ENCODE results near the gene TUBA1C.

Gene TUBA1C

DNA sequence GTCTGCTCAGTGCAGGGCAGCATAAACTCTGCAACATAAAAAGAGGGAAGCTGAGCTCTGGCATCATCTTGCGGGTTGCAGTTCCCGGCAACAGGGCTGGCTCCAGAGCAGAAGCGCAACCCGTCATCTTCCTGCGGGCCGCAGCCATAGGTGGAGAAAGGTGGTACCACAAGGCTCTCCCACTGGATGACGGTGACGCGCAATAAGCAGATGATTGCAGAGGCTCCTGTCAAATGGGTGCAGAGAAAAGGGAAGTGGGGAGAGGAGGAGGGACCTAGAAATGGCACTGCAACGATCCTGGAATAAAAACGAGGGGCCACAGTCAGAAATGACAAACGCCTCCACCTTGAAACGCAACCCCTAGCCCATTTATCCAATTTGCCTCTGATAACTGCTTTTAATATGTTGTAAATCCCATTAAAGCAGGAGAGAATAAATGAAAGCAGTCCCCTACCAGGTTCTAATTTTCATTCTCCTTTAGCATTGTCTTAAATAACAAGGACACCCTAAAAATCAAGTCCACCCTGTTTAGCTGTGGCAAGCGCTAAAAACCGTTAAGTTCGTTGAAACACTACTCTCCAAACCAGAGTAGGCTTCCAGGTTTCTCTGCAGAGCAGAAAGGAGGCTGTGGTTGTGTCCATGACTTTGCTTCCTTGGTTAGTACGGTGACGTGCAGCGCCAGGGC lies 30.9 kb upstream of the TUBA1C start:
- Histone ChIP-seq H3K36me3 (ENCODE audit: control insufficient read depth, low read length) (no peaks in the 10 kb centered on the region), H3K27ac (ENCODE audit: low read depth, low read length) (no peak overlapping the region), H3F3A (ENCODE audit: control insufficient read depth, insufficient read depth) (no peaks in the 10 kb centered on the region), H3K79me2 (ENCODE audit: control insufficient read depth, low read length) (no peaks in the 10 kb centered on the region), H3K4me2 (ENCODE audit: low read length) (peak overlapping the region; percentile 68), H3K9me2 (replicated peaks; ENCODE audit: control insufficient read depth, low read length) (no peaks in the 10 kb centered on the region), H3K27me3 (ENCODE audit: control insufficient read depth, low read length) (peaks cover 4% of the 10 kb centered on the region; the same call in 1 of the 2 replicates), H3K9me3 (ENCODE audit: control insufficient read depth, insufficient read depth, low read length) (no peaks in the 10 kb centered on the region), H3K4me3 (ENCODE audit: low read length) (peak overlapping the region; percentile 72), H3K4me1 (ENCODE audit: control insufficient read depth, low read length) (peaks cover 11% of the 10 kb centered on the region), H4K20me1 (ENCODE audit: control insufficient read depth, insufficient read depth, low read depth, low read length) (no peaks in the 10 kb centered on the region)
- TF ChIP-seq CTCF (IDR thresholded peaks at IDR 0.05; ENCODE audit: low read depth, low read length, poor library complexity, severe bottlenecking) (no peak), EZH2phosphoT487 (IDR thresholded peaks at IDR 0.05; ENCODE audit: borderline replicate concordance, low read length) (no peak)

DNA sequence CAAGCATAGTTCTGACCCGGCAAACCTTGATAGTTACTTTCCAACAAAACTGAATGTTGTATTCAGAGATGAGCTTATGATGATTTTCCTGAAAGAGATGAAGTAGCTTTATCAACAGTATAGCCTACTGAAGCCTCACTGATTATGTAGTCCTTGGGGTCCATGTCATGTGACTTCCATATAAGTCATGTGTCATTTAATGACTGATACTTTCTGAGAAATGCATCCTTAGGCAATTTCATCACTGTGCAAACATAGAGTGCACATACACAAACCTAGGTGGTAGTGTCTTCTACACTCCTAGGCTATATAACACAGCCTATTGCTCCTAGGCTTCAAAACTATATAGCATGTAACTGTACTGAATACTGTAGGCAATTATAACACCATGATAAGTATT lies 28.5 kb upstream of the TUBA1C start:
- H3K27me3 ChIP-seq (ENCODE audit: control insufficient read depth, low read length): peaks cover 4% of the 10 kb centered on the region; the same call in 1 of the 2 replicates
- H3K9me2 ChIP-seq (replicated peaks; ENCODE audit: control insufficient read depth, low read length): no peaks in the 10 kb centered on the region
- no peak overlapping the region for H3K27ac ChIP-seq (ENCODE audit: low read depth, low read length)
- H3K9me3 ChIP-seq (ENCODE audit: control insufficient read depth, insufficient read depth, low read length): no peaks in the 10 kb centered on the region
- no peak overlapping the region for H3K4me2 ChIP-seq (ENCODE audit: low read length)
- no peaks in the 10 kb centered on the region for H3F3A ChIP-seq (ENCODE audit: control insufficient read depth, insufficient read depth)
- peaks cover 11% of the 10 kb centered on the region for H3K4me1 ChIP-seq (ENCODE audit: control insufficient read depth, low read length)
- H3K4me3 ChIP-seq (ENCODE audit: low read length): no peak overlapping the region
- H3K79me2 ChIP-seq (ENCODE audit: control insufficient read depth, low read length): no peaks in the 10 kb centered on the region
- TF ChIP-seq CTCF (IDR thresholded peaks at IDR 0.05; ENCODE audit: low read depth, low read length, poor library complexity, severe bottlenecking): no peak
- TF ChIP-seq EZH2phosphoT487 (IDR thresholded peaks at IDR 0.05; ENCODE audit: borderline replicate concordance, low read length): no peak
- H4K20me1 ChIP-seq (ENCODE audit: control insufficient read depth, insufficient read depth, low read depth, low read length): no peaks in the 10 kb centered on the region
- H3K36me3 ChIP-seq (ENCODE audit: control insufficient read depth, low read length): no peaks in the 10 kb centered on the region

DNA sequence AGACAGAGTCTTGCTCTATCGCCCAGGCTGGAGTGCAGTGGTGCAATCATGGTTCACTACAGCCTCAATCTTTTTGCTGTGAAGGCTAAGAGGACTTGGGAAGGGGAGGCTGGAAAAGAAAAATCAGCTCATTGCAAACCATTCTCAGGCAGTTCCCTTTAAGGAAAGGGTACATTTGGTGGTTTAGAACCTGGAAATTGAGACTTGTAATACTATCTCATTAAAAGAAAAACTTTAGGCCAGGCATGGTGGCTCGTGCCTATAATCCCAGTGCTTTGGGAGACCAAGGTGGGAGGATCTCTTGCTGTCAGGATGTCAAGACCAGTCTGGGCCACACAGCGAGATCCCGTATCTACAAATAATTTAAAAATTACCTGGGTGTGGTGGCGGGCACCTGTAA lies 21.3 kb upstream of the TUBA1C start:
- H3K4me2 ChIP-seq (ENCODE audit: low read length): no peak overlapping the region
- no peak overlapping the region for H3K27ac ChIP-seq (ENCODE audit: low read depth, low read length)

More for the DNA sequence above, 21.3 kb upstream of the TUBA1C start:
- Histone ChIP-seq H3K79me2 (ENCODE audit: control insufficient read depth, low read length) (no peaks in the 10 kb centered on the region), H3K4me3 (ENCODE audit: low read length) (no peak overlapping the region), H3K4me1 (ENCODE audit: control insufficient read depth, low read length) (0 out of 2 replicates have a peak, but pooled peaks cover 3% of the 10 kb centered on the region), H3K9me2 (replicated peaks; ENCODE audit: control insufficient read depth, low read length) (no peaks in the 10 kb centered on the region), H3K27me3 (ENCODE audit: control insufficient read depth, low read length) (peaks cover 4% of the 10 kb centered on the region; the same call in 1 of the 2 replicates), H4K20me1 (ENCODE audit: control insufficient read depth, insufficient read depth, low read depth, low read length) (no peaks in the 10 kb centered on the region), H3K36me3 (ENCODE audit: control insufficient read depth, low read length) (no peaks in the 10 kb centered on the region), H3F3A (ENCODE audit: control insufficient read depth, insufficient read depth) (no peaks in the 10 kb centered on the region), H3K9me3 (ENCODE audit: control insufficient read depth, insufficient read depth, low read length) (no peaks in the 10 kb centered on the region)
- TF ChIP-seq EZH2phosphoT487 (IDR thresholded peaks at IDR 0.05; ENCODE audit: borderline replicate concordance, low read length): no peak
- TF ChIP-seq CTCF (IDR thresholded peaks at IDR 0.05; ENCODE audit: low read depth, low read length, poor library complexity, severe bottlenecking): no peak
